TTC549 (cell line): ENCODE results near the gene FBXW7.
"Not testable (repeated sequence)": the region's sequence is repeated elsewhere in the genome, so short reads cannot be mapped to it uniquely, and the experiment has no call there.

Experiments
- FAIRE-seq: peaks from 2 replicates; lab custom pipeline; 2012; peaks lifted over from hg19 to GRCh38; lab: Jason Lieb, UNC

The FBXW7 gene

DNA sequence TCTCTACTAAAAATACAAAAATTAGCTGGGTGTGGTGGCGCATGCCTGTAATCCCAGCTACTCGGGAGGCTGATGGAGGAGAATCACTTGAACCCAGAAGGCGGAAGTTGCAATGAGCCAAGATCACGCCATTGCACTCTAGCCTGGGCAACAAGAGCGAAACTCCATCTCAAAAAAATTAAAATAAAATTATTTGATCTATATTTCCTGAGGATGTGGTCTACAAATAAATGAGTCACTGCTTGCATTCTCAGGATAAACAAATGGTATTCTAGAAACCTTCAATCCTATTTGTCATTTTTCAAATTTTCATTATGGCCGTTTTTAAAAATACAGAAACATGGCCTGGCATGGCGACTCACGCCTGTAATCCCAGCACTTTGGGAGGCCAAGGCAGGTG, 8.6 kb upstream of the FBXW7 start:
- not testable (repeated sequence) for FAIRE-seq

DNA sequence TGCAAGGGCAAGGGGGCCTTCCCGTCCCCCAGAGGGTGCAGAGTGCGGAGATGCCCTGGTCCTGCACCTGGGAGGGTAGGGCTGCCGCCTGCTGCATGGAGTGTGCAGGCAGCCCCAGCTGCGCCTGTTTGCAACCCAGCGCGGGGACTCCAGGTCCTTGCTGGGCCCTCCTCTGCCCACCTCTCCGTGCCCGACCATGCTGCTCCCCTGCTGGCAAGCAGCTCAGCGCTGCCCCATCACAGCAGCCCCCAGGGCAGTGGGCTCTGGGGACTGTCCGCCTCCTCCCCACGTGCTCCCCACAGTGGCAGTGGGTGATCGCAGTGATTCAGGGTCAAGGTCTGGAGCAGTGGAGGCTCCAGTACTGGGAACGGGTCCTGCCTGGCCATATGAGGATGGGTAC, 5.0 kb upstream of the FBXW7 start:
- no peak for FAIRE-seq

DNA sequence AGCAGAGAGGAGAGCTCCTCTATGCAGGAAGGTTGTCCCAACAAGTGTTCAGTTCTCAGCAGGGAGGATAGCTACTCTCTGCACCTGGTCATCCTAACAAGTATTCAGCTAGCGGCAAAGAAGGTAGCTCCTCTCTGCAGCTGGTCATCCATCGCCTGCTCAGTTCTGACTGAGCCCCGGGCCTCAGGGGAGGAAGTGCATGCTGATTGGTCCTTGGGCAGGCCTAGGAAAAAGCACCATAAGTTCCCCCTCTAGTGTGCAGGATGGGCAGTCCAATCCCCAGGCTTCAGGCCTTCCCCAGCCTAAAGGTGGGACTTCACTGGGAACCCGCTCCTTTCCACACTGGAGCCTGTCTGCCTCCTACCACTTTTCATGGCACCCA, 4.4 kb upstream of the FBXW7 start:
- no peak for FAIRE-seq

DNA sequence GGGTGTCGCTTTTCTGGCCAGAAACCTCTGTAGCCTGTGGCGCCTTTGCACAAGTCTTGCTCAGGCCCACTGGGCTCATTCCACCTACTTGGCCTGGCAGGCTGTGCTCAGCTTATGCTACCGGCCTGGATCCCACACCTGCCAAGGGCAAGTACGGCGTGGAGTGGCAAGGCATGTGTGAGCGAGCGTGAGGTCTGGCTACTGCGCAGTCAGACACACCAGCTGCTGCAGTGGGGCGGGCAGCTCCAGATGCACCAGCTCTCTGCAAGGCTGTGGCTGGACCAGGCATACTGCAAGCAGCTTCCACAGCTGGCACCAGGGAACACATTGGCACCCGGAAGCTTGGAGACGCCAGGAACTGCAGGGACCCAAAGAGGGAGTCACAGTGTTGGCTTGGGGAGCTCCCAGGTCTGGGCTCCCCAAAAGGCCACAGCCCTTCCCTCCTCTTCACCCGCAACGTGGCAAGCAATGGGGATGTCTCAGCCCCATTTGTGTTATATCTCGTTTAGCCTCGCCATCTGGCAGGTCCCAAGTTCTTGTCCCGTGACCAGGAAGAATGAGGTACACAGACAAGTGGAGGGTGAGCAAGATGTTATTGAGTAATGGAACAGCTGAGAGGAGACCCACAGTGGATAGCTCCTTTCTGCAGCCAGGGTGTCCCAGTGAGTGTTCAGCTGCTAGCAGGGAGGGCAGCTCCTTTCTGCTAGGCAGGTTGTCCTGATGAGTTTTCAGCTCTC, 3.8 kb upstream of the FBXW7 start:
- no peak for FAIRE-seq

DNA sequence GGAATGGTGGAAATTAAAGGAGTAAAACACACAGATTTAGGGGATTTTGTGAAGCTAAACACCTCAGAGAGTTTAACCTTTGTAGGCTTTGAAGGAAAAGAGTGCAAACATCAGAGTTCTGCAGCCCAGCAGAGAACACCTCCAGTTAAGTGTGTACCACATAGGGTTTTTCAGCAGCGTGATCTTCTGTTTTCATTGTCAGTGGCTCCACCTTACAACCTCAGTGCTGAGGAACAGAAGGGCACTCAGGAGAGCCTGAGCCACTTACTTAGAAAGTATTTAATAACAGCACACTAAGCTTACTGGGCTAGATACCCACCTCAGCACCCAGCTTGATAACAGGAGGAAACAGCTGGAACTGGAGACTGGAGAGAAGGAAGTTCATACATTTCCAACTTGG, 2.0 kb upstream of the FBXW7 start:
- no peak for FAIRE-seq

DNA sequence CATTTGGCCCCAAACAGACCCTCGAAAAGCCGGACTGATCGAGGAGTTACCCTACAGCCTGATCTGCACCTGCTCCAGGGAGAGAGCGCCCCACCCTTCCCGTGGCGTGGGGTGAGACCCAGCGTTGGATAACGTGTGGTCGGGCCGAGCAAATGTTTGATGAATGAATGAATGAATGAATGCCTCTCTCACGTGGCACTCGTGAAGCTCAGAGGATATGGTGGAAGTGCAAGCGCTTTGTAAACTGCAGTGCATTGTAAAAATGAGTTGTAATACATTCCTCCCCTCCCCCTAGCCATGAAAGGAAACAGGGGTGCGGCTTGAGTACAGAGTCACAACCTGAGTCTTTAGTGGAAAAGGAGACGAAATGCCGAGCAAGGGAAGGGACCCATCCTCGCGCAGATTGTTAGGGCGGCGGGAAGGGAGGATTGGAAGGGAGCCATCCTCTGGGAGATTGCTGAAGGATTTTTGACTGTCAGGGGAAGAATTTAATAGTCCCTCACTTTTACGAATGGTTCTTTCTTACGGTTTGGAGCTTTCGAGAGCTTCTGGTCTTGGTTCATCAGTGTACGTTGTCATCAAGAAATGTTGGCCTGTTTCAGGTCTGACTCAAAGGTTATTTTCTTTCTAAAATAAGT, 772 bp upstream of the FBXW7 start:
- no peak for FAIRE-seq

DNA sequence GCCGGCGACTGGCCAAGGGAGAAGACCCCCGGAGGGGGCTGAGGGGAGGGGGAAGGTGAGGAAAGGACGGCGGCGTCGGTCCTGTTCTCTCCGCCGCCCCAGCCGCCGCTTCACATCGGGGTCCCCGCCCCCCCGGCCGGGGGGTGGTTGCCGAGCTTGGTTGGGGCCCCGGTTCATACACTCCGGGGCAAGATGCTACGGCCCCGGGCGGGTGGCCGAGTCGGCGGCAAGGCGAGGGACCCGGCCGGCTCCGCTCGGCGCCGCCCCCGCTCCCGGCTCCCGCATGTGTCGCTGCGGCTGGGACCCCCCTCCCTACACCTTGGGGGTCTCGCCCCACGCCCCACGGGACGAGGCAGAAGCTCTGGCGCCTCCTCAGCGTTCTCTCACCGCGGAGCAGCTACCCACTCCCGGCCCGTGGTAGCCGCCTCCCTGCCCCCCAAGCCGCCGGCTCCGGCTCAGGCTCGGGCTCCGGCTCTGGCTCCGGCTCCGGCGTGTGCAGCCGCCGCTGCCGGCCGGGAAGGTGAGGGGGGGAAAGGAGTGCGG, 461 bp downstream of the FBXW7 start:
- no peak for FAIRE-seq

DNA sequence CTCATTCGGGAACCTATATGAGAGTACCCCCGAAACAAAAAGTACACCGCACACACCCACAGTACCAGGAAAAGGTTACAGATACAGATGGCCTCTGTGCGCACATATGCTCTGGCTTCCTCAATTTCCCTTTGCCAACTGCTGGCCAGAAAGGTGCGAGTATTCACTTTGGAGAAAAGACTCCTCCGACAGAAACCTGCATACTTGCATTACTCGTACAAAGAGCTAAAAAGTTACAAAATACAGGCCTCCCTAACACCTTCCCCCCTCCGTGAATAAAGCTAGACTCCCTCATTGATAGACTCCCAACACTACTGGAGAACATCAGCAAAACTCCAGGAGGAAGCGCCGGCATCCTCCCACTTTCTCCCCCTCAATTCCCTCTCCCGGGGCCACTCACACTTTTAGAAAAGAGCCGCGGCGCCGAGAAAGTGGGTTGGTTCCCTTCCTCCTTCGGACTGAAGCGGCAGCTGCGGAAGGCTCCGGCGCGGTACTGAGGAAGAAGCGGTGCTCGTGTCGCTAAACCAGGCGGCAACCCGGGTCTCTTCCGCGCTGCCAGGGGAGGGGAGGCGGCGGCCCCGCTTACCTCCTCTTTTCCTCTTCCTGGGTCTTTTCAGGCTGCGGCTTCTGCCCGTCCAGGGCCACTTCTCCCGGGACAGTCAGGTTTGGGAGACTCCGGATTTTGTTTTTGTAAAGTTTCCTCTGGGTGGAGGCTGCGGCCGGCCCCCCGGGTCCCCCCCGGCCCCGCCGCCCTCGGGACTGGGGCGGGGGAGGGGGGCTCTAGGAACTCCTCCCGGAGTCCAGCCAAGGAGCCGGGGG, 1.1 kb downstream of the FBXW7 start:
- FAIRE-seq = no peak

- no peak for FAIRE-seq
These were observed 4.4 kb downstream of the FBXW7 start for GRCh38 chr4:152531479-152531878.

- no peak for FAIRE-seq
These were observed 5.3 kb downstream of the FBXW7 start for GRCh38 chr4:152530600-152530999.

- no peak for FAIRE-seq
These were observed 6.0 kb downstream of the FBXW7 start for GRCh38 chr4:152529880-152530279.

DNA sequence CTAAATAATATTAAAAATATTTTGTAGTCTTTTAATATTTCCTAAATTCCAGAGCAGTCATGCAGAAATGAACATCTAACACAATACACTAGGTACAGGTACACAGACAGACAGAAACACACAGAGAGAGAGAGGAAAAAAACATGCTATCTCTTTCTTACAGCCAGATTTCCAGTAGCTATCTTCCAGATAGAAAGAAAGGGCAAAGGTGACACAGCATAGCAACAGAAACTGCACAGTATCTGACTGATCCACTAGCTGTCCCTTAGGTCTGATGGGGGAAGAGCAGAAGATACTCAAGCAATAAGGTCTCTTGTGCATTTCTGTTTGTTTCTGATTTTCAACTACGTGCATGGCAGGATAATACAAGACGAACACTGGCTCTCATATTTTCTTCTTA, 7.8 kb downstream of the FBXW7 start:
- no peak for FAIRE-seq

- no peak for FAIRE-seq
These were observed 10.0 kb downstream of the FBXW7 start for GRCh38 chr4:152525878-152526277.

DNA sequence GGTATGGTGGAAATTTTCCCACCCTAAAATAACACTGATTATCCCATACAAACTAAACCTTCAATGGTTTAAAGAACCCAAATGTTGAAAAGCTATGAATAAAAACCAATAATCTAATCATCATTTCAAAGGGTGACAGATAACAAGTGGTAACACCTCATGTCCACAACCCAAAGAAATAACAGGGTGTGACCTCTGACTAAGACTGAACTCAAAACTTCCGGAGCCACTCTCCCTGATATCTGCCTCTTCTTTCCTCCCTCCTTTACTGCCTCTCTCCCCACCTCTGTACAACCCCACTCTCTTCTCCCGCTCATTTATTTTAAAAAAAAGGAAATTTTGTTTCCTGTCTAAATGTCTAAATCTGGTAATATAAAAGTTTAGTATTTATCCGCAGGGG, 11.5 kb downstream of the FBXW7 start:
- FAIRE-seq = no peak

DNA sequence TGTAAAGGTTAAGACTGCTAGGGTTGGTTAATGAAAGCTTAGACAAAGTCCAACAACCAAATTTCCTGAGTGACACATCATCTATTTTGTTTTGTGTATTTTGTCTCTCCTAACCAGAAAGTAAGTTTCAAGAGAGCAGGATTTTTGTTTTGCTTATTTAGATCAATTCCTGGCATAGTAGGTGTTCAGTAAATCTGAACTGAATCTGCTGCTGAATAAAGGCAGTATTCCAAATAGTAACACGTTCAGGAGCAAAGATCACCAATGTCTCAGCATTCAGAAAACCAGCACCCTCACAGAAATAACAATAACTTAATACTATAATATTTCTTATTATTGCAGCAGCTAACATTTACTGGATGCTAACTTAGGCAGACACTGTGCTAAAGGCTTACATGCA, 12.2 kb downstream of the FBXW7 start:
- no peak for FAIRE-seq

GRCh38 chr4:152522754-152523153, 13.1 kb downstream of the FBXW7 start:
- FAIRE-seq = no peak

GRCh38 chr4:152522245-152522644, 13.6 kb downstream of the FBXW7 start:
- FAIRE-seq = no peak

DNA sequence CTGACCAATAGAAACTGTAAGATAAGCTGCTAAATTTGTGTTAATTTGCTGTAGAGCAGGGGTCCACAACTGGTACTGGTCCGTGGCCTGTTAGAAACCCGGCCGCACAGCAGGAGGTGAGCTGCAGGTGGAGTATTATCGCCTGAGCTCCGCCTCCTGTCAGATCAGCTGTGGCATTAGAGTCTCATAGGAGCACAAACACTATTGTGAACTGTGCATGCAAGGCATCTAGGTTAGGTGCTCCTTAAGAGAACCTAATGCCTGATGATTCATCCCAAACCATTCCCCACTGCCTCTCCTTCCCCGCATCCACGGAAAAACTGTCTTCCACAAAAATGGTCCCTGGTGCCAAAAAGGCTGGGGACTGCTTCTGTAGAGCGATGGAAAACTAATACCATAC, 19.7 kb downstream of the FBXW7 start:
- FAIRE-seq = no peak

GRCh38 chr4:152515678-152516077, 20.2 kb downstream of the FBXW7 start:
- FAIRE-seq = no peak

DNA sequence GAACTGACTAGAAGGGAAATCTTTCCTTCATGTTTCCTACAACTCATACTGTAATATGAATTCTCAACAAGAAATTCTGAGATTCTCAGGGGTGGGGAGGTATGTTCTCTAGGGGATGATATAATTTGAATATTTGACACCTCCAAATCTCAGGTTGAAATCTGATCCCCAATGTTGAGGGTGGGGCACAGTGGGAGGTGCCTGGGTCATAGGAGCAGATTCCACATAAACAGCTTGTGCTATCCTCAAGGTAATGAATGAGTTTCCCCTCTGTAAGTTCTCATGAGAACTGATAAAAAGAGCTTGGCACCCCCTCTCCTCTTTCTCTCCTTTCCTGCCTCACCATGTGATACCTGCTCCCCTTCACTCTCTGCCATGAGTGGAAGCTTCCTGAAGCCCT, 21.5 kb downstream of the FBXW7 start:
- no peak for FAIRE-seq

DNA sequence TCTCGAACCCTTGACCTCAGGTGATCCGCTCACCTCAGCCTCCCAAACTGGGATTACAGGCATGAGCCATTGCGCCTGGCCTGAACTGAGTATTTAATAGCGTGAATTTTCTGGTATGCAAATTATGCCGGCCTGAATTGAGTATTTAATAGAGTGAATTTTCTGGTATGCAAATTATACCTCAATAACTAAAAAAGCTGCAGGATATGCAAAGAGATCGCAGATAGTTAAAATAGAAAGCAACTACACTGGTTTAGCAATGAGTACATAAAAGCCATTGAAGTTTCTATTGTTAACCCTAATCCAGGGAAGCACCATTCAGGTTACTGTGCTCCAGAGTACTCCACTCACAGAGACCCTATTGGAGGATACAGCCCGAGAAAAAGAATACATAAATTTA, 22.8 kb downstream of the FBXW7 start:
- no peak for FAIRE-seq

- no peak for FAIRE-seq
These were observed 23.4 kb downstream of the FBXW7 start for GRCh38 chr4:152512483-152512882.
